Mucosa of gallbladder (tissue), 1 donor: ENCODE results near the gene PCA3. TPM values are rescaled to one million over a fixed set of nuclear protein-coding genes. Genes with fewer than 3 reads are reported as not detected.

Experiments
- DNase-seq: peaks from one replicate; pipeline ENCODE4 v3.0.0-alpha.2; 2020; ENCODE audit warnings: low spot score
- total RNA-seq: library from RNA; stranded (reverse); gene quantifications from one replicate; pipeline ENCODE4 v1.2.1, GENCODE V29; 2021
- donor health status: DM: no; HTN: no; CAD: no.

PCA3 gene
- total RNA-seq, 1 donor from 2014 or later, result not detected

DNA sequence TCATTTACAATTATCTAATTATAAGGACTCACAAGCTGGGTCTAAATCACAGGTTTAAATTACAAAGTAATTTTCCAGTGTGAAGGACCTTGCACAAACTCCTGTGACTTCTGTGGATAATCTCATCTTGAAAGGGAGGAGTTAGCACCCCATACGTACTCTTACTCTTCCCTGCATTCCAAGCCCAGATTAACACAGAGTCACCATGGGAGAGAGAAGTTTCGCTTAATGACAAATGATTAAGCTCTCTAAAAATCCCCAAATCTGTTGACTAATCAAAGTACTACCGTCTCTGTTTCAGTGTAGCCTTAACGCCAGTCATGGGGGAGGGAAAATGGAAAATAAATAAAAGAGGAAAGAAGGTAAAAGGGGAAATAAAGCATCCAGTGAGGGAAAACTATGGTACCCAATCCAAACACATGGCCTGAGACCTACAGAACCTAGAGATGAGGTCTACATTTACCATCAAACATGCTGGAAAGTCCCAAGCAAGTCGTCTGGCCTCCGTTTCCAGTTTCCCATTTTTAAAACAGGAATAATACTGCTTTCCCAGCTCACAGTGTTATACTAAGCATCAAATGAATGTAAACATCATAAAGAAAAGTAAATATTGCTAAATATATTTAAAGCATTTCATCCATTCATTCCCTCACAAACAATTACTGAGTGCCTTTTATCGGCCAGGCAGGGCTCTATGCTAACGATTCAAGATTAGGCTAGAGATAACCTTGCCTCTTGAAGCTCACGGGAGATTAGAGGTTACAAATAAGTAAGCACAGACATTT is 63.2 kb downstream of the PCA3 start:
- DNase-seq, result no peak

DNA sequence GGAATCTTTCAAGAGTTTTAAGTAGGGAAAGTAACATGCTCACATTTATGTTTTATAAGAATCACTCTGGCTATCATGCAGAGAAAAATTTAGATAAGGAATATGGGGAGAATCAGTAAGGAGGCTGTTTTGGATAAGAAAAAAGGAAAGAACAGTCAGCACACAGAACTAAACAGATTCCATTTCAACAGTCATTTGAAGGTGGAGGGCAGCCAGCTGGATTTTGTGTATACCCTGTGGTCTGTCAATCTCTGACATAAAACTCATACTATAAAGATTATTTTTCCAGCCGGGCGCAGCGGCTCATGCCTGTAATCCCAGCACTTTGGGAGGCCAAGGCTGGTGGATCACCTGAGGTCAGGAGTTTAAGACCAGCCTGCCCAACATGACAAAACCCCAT is 64.2 kb downstream of the PCA3 start:
- DNase-seq, result no peak

DNA sequence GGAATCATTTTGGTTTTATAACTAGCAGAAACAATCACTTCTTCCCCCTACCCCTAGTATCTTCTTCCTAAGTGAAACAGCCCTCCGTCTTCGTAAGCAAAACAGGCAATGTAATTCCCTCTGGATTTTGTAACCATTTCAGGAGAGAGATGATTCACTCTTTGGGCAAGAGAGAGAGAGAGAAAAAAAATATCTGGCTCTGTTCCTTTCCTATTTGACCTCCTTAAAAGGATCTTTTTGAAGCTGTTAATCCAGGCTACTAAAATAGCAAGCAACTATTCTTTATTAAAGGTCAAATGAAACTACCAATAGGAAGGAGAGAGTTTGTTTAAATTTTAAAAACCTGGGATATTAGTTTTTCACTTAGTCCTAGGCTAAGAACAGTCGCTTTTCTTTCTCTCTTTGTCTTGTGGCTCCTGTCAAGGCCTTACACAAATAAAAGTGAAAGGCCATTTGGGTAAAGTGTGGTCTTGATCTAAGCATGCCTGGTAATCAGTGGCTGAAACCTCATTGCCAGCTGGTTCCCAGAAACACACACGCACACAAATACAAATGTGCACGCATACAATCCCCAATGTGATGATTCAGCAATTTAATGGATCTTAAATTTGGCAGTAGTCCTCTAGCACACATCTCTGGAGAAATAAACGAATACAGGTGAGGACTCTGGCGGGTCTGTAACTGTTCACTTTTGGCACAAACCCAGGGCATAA is 71.5 kb downstream of the PCA3 start:
- DNase-seq, result no peak

Other genes with a start within 250 kb of the PCA3 start
- gene PRUNE2, start 141.7 kb downstream of the PCA3 start, total RNA-seq, result 91.7 TPM